NCI-H2227 treated with DMSO at 0.1 percent for 48 hours (cell line): ENCODE data around the gene CELF4.

ENCODE experiments used
- DNase-seq: peaks from one replicate; lab custom pipeline; 2025; lab: John Stamatoyannopoulos, UW

Gene CELF4

GRCh38 chr18:37494406-37494805 lies 71.2 kb downstream of the CELF4 start:
- no peak for DNase-seq

GRCh38 chr18:37493352-37493935 lies 72.2 kb downstream of the CELF4 start:
- DNase-seq, result no peak

GRCh38 chr18:37492952-37493351 lies 72.6 kb downstream of the CELF4 start:
- no peak for DNase-seq

GRCh38 chr18:37491526-37491925 lies 74.1 kb downstream of the CELF4 start:
- peak; percentile 22 for DNase-seq

- no peak for DNase-seq
Observed at GRCh38 chr18:37489998-37490397, 75.6 kb downstream of the CELF4 start.

GRCh38 chr18:37489011-37489410 lies 76.6 kb downstream of the CELF4 start:
- DNase-seq, result no peak

GRCh38 chr18:37487400-37487867 lies 78.2 kb downstream of the CELF4 start:
- DNase-seq, result peak; percentile 30

- no peak for DNase-seq
Observed at GRCh38 chr18:37486848-37487247, 78.8 kb downstream of the CELF4 start.

GRCh38 chr18:37484983-37485834 lies 80.4 kb downstream of the CELF4 start:
- peak; percentile 71 for DNase-seq

GRCh38 chr18:37483984-37484819 lies 81.4 kb downstream of the CELF4 start:
- peak; percentile 13 for DNase-seq

- DNase-seq, result peak; percentile 9
Observed at GRCh38 chr18:37483221-37483971, 82.2 kb downstream of the CELF4 start.

GRCh38 chr18:37482433-37482832 lies 83.2 kb downstream of the CELF4 start:
- DNase-seq, result no peak

GRCh38 chr18:37482002-37482401 lies 83.6 kb downstream of the CELF4 start:
- no peak for DNase-seq

- DNase-seq, result no peak
Observed at GRCh38 chr18:37481491-37481890, 84.1 kb downstream of the CELF4 start.

- no peak for DNase-seq
Observed at GRCh38 chr18:37481072-37481471, 84.5 kb downstream of the CELF4 start.

GRCh38 chr18:37476611-37477295 lies 88.8 kb downstream of the CELF4 start:
- no peak for DNase-seq

- DNase-seq, result no peak
Observed at GRCh38 chr18:37476182-37476581, 89.4 kb downstream of the CELF4 start.

GRCh38 chr18:37473195-37473840 lies 92.3 kb downstream of the CELF4 start:
- no peak for DNase-seq

- DNase-seq, result peak; percentile 39
Observed at GRCh38 chr18:37471637-37472036, 94.0 kb downstream of the CELF4 start.

GRCh38 chr18:37470986-37471385 lies 94.6 kb downstream of the CELF4 start:
- no peak for DNase-seq
